Keratinocyte (primary cell): ENCODE data around the gene ZNF688. TPM values are rescaled to one million over a fixed set of nuclear protein-coding genes. Genes with fewer than 3 reads are reported as not detected.

Experiments
- DNase-seq: peaks from one replicate; pipeline ENCODE4 v3.0.0-alpha.2; 2011; ENCODE audit warnings: low read depth, missing footprints, low spot score
- FAIRE-seq: peaks from 2 replicates; lab custom pipeline; 2011; peaks lifted over from hg19 to GRCh38; lab: Jason Lieb, UNC
- H2AFZ ChIP-seq: 2 replicates; pipeline ENCODE4 v1.6.0; 2012; ENCODE audit warnings: low read length, control low read depth, inconsistent platforms; ENCODE audit not compliant: control insufficient read depth
- H3K27ac ChIP-seq: 2 replicates; pipeline ENCODE4 v1.5.1; 2011; ENCODE audit warnings: low read length; ENCODE audit not compliant: control insufficient read depth, insufficient read depth
- H3K27me3 ChIP-seq: 3 replicates; pipeline ENCODE4 v1.6.0; 2011; ENCODE audit warnings: low read length; ENCODE audit not compliant: control insufficient read depth, insufficient read depth; ENCODE audit errors: extremely low read depth
- H3K36me3 ChIP-seq, 2 experiments: 2 replicates in 1 of 2; 3 replicates in 1 of 2; pipeline ENCODE4 v1.5.1; 2011; ENCODE audit warnings: low read length in 2 of 2, mild to moderate bottlenecking in 1 of 2; ENCODE audit not compliant: control insufficient read depth in 2 of 2, insufficient read depth in 2 of 2; ENCODE audit errors: extremely low read depth in 1 of 2
- H3K4me1 ChIP-seq: 3 replicates; pipeline ENCODE4 v1.5.1; 2011; ENCODE audit warnings: low read length; ENCODE audit not compliant: control insufficient read depth, insufficient read depth; ENCODE audit errors: extremely low read depth
- H3K4me2 ChIP-seq: 3 replicates; pipeline ENCODE4 v1.6.0; 2011; ENCODE audit warnings: low read depth, low read length; ENCODE audit not compliant: control insufficient read depth, insufficient read depth; ENCODE audit errors: extremely low read depth
- H3K4me3 ChIP-seq, 3 experiments: fragments of 200-600 bp in 1 of 3; sonication (generic) in 1 of 3; 2 replicates in 2 of 3; 3 replicates in 1 of 3; pipeline ENCODE4 v1.5.1; 2011 to 2016; ENCODE audit warnings: low read length in 3 of 3, mild to moderate bottlenecking in 3 of 3, control low read depth in 2 of 3, inconsistent platforms in 1 of 3, low read depth in 1 of 3, mixed read lengths in 1 of 3, mixed run types in 1 of 3, moderate library complexity in 1 of 3; ENCODE audit not compliant: control insufficient read depth in 2 of 3, insufficient read depth in 2 of 3; ENCODE audit errors: extremely low read depth in 1 of 3
- H3K79me2 ChIP-seq: 2 replicates; pipeline ENCODE4 v1.6.0; 2012; ENCODE audit warnings: low read length; ENCODE audit not compliant: control insufficient read depth, insufficient read depth
- H3K9ac ChIP-seq: 3 replicates; pipeline ENCODE4 v1.6.0; 2011; ENCODE audit warnings: low read length; ENCODE audit not compliant: control insufficient read depth, insufficient read depth; ENCODE audit errors: extremely low read depth
- H3K9me1 ChIP-seq: 3 replicates; pipeline ENCODE4 v1.6.0; 2011; ENCODE audit warnings: low read length; ENCODE audit not compliant: control insufficient read depth, insufficient read depth; ENCODE audit errors: extremely low read depth
- H3K9me3 ChIP-seq: 2 replicates; pipeline ENCODE4 v1.5.1; 2012; ENCODE audit warnings: low read depth, low read length; ENCODE audit not compliant: control insufficient read depth
- H4K20me1 ChIP-seq: 3 replicates; pipeline ENCODE4 v1.6.0; 2011; ENCODE audit warnings: low read length; ENCODE audit not compliant: control insufficient read depth, insufficient read depth; ENCODE audit errors: extremely low read depth
- EZH2 ChIP-seq: IDR thresholded peaks from one replicate; pipeline ENCODE4 v1.6.1; 2012; ENCODE audit warnings: inconsistent platforms, mild to moderate bottlenecking, low read length, moderate library complexity
- dilution Hi-C: fragments of 300-500 bp; cut with MboI; formaldehyde crosslinking; loops from one replicate; pipeline ENCODE4 v1.7.0; 2020; ENCODE audit warnings: low sequenced_read_pairs; ENCODE audit not compliant: extremely low pct_ligation_motif_present
- polyA plus RNA-seq, 5 experiments: library from polyadenylated mRNA; depleted of rRNA in 3 of 5; stranded (reverse) in 3 of 5; stranded (forward) in 1 of 5; unstranded in 1 of 5; fragments of >200 nt; gene quantifications; 1 replicate in 1 of 5; 2 replicates in 3 of 5; 3 replicates in 1 of 5; pipeline versions ENCODE4 v1.2.1 to v1.2.3, GENCODE V29; 2011 to 2012; ENCODE audit warnings: missing spikeins in 2 of 5, low read depth in 1 of 5, low replicate concordance in 1 of 5
- TF ChIP-seq, protein P1 (sequence below), 3 experiments: IDR thresholded peaks in 1 of 3; conservative IDR thresholded peaks in 1 of 3; optimal IDR thresholded peaks in 1 of 3; 2 replicates in 2 of 3; 3 replicates in 1 of 3; pipeline versions ENCODE3 to v1.5.1; 2011; ENCODE audit warnings: low read length in 3 of 3, mild to moderate bottlenecking in 3 of 3, moderate library complexity in 2 of 3, control low read depth in 1 of 3, inconsistent platforms in 1 of 3; ENCODE audit not compliant: insufficient read depth in 2 of 3; ENCODE audit errors: extremely low read depth in 1 of 3

The ZNF688 gene
- polyA plus RNA-seq, 1 donor (not counting 4 experiments of a cell fraction or from before 2014, with no cell fraction given), result 4.9 TPM

GRCh38 chr16:30535777-30536190, 35.7 kb downstream of the ZNF688 start:
- peaks cover 11% of the 10 kb centered on the region for H3K79me2 ChIP-seq
- peak overlapping the region; percentile 95 for H3K27ac ChIP-seq
- peak overlapping the region; percentile 72 for H2AFZ ChIP-seq
- no peak for DNase-seq
- H3K4me3 ChIP-seq, result peak overlapping the region; percentile 52 to 95 (median 88)
- FAIRE-seq, result no peak
- no peaks in the 10 kb centered on the region for H4K20me1 ChIP-seq
- H3K9ac ChIP-seq, result peak overlapping the region; percentile 96
- peaks cover 11% of the 10 kb centered on the region for H3K4me1 ChIP-seq
- no peaks in the 10 kb centered on the region for H3K9me3 ChIP-seq
- no peaks in the 10 kb centered on the region for H3K27me3 ChIP-seq
- dilution Hi-C loops, result no loop called here
- H3K36me3 ChIP-seq, result no peaks in the 10 kb centered on the region
- no peaks in the 10 kb centered on the region for H3K9me1 ChIP-seq
- no peak for TF ChIP-seq EZH2
- TF ChIP-seq, protein P1, sequence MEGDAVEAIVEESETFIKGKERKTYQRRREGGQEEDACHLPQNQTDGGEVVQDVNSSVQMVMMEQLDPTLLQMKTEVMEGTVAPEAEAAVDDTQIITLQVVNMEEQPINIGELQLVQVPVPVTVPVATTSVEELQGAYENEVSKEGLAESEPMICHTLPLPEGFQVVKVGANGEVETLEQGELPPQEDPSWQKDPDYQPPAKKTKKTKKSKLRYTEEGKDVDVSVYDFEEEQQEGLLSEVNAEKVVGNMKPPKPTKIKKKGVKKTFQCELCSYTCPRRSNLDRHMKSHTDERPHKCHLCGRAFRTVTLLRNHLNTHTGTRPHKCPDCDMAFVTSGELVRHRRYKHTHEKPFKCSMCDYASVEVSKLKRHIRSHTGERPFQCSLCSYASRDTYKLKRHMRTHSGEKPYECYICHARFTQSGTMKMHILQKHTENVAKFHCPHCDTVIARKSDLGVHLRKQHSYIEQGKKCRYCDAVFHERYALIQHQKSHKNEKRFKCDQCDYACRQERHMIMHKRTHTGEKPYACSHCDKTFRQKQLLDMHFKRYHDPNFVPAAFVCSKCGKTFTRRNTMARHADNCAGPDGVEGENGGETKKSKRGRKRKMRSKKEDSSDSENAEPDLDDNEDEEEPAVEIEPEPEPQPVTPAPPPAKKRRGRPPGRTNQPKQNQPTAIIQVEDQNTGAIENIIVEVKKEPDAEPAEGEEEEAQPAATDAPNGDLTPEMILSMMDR (optimal IDR thresholded peaks at IDR 0.05 in 1 of 3, IDR thresholded peaks at IDR 0.05 in 1 of 3, conservative IDR thresholded peaks at IDR 0.05 in 1 of 3; ENCODE audit: extremely low read depth in 1 of 3, insufficient read depth in 2 of 3, low read length in 3 of 3), result peak; percentile 69 to 95 (median 74)
- peak overlapping the region; percentile 97 for H3K4me2 ChIP-seq

DNA sequence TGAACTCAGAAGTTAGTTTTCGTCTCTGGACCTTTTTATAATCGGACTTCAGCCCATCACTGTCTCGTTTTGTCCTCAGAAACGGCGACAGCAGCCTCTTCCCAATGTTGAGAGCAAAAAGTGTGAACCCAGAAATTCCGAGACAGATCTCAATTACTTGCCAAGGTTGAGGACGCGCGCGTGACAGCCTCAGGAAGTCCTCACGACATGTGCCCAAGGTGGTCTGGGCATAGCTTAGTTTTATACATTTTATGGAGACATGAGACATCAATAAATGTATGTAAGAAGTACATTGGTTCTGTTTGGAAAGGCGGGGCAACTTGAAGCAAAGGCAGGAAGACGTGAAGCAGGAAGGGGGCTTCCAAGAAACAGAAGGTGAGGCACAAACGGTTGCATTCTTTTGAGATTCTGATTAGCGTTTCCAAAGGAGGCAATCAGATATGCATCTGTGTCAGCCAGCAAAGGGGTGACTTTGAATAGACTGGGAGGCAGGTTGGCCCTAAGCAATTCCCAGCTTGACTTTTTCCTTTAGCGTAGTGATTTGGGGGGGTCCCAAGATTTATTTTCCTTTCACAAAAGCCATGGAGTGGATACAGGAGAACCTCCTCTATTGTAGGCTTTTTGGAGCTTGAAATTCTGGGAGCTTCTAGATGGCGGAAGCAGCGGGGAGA, 36.3 kb downstream of the ZNF688 start:
- H3K9me3 ChIP-seq, result no peaks in the 10 kb centered on the region
- H3K4me2 ChIP-seq, result peak overlapping the region; percentile 97
- TF ChIP-seq EZH2, result no peak
- TF ChIP-seq, protein P1 (optimal IDR thresholded peaks at IDR 0.05 in 1 of 3, IDR thresholded peaks at IDR 0.05 in 1 of 3, conservative IDR thresholded peaks at IDR 0.05 in 1 of 3; ENCODE audit: extremely low read depth in 1 of 3, insufficient read depth in 2 of 3, low read length in 3 of 3), result no peak
- H3K9me1 ChIP-seq, result no peaks in the 10 kb centered on the region
- H4K20me1 ChIP-seq, result no peaks in the 10 kb centered on the region
- H3K9ac ChIP-seq, result peak overlapping the region; percentile 96
- peaks cover 11% of the 10 kb centered on the region for H3K4me1 ChIP-seq
- no peaks in the 10 kb centered on the region for H3K36me3 ChIP-seq
- FAIRE-seq (no peak), DNase-seq (no peak)
- dilution Hi-C loops, result no loop called here
- H3K79me2 ChIP-seq, result peaks cover 11% of the 10 kb centered on the region
- H3K27me3 ChIP-seq, result no peaks in the 10 kb centered on the region
- H3K4me3 ChIP-seq, result peak overlapping the region; percentile 52 to 95 (median 88)
- H3K27ac ChIP-seq, result peak overlapping the region; percentile 95
- peak overlapping the region; percentile 94 for H2AFZ ChIP-seq
